Measurements from ENCODE around the gene LSM12.

GRCh38 chr17:44086364-44087311 is 20.2 kb upstream of the LSM12 start:
- TF ChIP-seq POLR2A (IDR thresholded peaks at IDR 0.05) (no peak), CTCF (IDR thresholded peaks at IDR 0.05) (no peak), EP300 (IDR thresholded peaks at IDR 0.05) (no peak), POLR2AphosphoS5 (IDR thresholded peaks at IDR 0.05) (peak; percentile 36)
